NCI-H446 (cell line): ENCODE data around the gene ANKRD30A.
"Not testable (repeated sequence)": the region's sequence is repeated elsewhere in the genome, so short reads cannot be mapped to it uniquely, and the experiment has no call there.

Experiments used
- DNase-seq, 2 experiments: peaks; one replicate each; lab custom pipeline; 2025; lab: John Stamatoyannopoulos, UW

The ANKRD30A gene

DNA sequence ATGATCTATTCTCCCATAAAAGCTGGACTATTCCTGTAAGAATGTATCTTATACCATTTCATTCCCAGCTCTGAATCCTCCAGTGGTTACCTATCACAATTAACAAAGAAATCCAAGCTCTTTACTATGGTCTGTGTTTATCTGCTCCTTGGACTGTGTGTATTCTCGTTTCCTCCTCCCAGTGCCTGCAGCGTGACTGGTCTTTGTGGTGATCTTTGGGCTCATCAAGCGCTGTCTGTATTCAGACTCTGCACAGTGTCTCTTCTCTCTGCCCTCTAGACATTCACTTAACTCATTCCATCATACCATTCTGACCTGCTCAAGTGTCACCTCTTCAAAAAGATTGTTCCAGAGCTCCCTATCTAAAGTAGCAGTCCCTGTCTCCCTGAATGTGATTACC lies 130.4 kb downstream of the ANKRD30A start:
- not testable (repeated sequence) for DNase-seq

DNA sequence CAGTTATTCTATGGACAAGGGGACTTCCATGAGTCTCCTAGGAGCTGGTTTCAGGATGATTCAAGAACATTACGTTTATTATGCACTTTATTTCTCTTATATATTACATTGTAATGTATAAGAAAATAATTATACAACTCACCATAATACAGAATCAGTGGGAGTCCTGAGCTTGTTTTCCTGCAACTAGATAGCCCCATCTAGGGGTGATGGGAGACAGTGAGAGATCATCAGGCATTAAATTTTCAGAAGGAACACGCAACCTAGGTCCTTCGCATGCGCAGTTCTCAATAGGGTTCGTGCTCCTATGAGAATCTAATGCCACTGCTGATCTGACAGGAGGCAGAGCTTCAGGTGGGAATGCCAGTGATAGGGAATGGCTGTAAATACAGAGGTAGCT lies 137.9 kb downstream of the ANKRD30A start:
- DNase-seq = no peak

DNA sequence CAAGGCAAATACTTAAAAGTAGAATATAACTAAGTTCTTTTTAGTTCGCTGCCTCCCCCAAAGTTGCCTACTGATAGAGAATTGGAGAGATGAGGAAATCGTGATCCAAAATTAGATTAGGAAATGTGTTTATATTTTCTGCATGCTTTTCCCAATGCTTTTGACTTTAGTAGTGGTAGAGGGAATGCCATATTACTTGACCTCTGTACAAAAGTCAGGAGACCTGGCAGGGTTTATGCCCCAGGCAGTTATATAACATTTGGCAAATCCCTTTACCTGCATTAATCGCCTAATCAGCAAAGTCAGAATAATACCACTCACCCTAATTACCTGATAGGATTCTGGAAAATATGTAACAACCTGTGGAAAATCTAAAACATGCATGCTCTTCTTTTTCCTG lies 142.9 kb downstream of the ANKRD30A start:
- DNase-seq = no peak

DNA sequence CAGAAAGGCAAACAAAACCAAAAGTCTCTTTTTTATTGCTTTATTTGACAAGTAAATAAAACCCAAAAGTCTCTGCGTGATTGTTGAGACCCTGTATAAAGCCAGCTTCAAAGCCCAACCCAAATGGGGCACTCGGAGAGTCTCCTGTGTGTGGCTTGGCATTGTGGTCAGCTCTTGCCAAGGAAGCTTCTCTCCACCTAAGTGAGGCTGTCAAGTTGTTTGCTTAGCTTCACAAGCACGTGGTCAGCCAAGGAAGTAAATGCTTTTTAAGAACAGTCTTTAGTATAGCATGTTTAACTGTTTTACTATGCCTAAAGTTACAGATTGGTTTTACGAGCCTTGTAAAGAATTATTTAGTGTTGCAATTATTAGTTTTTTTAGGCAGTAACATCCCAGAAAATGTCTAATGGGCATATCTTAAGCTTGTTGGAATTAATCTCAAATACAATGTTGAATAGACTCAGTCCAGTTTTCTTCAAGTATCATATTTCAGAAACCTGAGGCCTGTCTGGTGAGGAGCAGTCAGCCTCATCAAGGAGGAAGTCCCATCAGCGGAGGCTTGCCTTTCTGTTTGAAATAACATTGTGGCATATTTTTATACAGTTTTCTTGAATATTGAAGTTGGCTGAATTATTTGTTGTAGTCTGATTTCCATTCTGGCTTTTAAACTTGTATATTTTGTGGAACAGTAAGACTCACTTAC lies 144.3 kb downstream of the ANKRD30A start:
- DNase-seq = no peak

DNA sequence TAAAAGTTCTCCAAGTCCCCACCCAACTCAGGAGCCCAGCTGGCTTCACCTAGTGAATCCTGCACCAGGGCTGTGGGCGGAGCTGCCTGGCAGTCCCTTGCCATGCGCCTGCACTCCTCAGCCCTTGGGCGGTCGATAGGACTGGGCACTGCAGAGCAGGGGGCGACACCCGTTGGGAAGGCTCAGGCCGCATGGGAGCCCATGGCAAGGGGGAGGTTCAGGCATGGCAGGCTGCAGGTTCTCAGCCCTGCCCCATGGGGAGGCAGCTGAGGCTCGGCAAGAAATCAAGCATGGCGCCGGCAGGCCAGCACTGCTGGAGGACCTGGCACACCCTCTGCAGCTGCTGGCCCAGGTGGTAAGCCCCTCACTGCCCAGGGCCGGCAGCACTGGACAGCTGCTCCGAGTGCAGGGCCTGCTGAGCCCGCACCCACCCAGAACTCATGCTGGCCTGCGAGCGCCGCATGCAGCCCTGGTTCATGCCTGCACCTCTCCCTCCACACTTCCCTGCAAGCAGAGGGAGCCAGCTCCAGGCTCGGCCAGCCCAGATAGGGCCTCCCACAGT lies 149.9 kb downstream of the ANKRD30A start:
- DNase-seq = no peak

DNA sequence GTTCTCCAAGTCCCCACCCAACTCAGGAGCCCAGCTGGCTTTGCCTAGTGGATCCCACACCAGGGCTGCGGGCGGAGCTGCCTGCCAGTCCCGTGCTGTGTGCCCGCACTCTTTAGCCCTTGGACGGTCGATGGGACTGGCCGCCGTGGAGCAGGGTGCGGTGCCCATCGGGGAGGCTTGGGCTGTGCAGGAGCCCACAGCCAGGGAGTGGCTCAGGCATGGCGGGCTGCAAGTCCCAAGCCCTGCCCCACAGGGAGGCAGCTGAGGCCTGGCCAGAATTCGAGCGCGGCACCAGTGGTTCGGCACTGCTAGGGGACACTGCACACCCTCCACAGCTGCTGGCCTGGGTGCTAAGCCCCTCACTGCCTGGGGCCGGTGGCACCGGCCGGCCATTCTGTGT lies 159.7 kb downstream of the ANKRD30A start:
- DNase-seq = no peak

DNA sequence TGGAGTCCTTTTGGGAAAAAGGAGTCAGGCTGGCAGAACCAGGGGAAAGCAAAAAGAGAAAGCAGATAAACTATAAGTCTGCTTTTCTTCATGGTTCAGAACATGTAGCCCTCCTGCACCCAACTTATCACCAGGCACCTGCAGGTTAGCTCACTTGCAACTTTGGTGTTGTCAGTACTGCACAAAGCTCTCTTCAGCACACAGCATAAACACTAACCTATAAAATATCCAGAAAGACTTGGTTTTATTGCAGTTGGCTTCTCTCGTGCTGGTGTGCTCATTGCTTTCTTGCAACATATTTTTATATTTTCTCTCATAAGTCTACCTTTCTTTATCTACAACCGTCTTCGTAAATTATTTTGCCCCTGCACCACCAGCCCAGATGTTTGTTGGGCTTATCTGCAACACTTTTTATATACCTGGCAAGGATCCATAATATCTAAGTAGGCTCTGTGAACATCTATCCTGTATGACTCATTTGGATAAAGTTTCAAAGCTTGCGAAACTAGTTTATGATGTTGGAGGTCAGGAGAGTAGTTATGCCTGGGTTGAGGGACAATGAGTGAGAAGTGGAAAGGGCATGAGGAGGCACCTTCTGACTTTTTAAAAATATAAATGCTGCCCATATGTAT lies 164.6 kb downstream of the ANKRD30A start:
- no peak for DNase-seq

DNA sequence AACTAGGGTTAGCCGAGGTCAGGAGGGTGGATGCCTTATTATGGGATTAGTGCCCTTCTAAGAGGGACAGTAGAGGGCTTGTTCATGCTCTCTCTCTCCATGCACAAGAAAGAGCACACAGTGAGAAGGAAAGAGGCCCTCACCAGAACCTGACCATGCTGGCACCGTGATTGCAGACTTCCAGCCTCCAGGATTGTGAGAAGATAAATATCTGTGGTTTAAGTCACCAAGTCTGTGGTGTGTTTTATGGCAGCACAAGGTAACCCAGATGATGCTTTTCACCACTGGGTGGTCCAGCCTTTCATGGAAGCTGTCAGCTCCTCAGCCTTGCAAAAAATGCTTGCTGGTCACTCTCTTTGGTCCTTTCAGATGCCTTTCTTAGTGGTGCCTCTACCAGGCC lies 175.9 kb downstream of the ANKRD30A start:
- no peak for DNase-seq

DNA sequence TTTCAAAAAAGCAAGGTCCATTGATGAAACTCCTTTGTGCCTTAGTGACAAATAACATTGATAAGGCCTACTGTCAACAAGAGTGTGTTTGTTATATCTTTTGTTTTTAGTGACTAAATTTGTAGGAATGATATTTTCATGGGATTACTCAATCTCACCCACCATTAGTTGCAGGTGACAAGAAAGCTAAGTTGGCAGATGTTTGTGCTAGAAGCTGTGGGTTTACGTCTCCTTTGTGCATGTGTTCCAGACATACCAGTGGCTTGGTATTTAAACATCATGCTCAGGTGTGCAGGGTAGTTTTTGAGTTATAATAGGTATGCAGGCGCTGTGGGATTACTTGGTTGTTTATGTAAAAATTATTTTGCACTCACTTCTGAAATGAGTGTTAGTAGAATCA lies 178.6 kb downstream of the ANKRD30A start:
- DNase-seq = no peak

DNA sequence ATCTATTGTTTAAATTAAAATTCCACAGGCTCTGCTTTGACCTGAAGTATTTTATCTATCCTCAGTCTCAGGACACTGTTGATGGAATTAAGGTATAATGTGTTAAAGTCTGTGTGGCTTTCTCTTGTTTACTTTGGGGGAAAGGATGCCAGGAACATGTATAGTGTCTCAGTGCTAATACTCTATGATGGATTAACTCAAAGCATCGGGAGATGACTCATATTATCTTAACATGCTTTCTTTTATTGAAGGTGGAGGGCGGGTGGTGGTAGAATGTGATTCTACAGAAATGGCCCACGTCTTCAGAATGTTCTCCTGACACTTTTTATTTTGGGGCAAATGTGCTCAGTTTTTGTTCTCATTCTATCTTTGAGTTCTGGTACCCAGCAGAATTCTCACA lies 189.0 kb downstream of the ANKRD30A start:
- no peak for DNase-seq

DNA sequence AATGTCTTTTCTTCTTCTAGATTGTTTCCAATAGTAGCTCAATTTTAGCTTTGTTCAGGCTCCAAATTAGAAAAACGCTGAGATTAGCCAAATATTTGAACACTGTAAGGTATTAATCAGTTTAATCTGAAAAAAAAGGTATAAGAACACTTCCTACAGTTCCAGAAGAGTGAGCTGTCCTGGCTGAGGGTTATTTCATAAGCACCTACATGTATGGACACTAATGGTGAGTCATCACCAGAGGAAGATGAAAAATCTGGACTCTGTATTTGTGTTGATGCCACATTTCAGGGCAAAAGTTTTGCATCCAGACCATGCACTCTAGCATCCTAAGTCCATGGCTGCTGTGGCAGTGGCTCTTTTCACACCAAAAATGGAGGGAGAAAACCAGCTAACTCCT lies 189.5 kb downstream of the ANKRD30A start:
- DNase-seq = no peak

DNA sequence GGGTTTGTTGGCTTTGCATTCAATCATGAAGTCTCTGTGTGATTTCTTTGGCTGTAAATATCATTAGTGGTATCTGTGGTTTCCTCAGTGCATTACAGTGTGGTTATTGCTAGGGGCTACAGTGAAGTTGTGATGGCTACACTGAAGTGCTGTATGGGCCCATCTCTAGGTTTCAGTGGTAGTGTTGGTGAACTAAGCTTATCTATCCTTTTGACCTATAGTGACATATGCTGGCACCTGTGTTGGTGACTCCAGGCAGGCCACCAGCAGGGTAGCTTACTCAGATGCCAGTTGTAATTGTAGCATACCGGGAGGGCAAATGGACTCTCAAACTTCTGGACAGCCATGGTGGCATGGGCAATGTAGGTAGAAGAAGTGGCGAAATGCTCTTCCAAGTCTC lies 219.0 kb downstream of the ANKRD30A start:
- DNase-seq = no peak

DNA sequence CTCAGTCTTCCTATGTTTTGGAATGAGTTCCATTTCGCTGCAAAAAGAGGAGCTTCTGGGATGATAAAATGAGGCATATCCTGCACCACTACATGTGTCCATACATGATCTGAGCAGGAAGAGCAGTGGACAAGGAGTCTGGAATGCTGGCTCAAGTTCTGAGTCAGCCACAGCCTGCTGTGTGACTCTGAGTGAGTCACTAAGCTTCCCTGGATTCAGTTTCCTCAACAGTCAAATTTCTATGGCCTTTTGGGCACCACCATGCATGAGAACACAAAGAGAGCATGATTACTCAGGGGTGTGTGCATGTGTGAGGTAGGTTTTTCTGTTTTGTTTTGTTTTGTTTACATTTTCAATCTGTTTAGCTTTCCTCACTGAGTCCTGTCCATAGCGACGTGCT lies 254.6 kb downstream of the ANKRD30A start:
- DNase-seq = no peak

DNA sequence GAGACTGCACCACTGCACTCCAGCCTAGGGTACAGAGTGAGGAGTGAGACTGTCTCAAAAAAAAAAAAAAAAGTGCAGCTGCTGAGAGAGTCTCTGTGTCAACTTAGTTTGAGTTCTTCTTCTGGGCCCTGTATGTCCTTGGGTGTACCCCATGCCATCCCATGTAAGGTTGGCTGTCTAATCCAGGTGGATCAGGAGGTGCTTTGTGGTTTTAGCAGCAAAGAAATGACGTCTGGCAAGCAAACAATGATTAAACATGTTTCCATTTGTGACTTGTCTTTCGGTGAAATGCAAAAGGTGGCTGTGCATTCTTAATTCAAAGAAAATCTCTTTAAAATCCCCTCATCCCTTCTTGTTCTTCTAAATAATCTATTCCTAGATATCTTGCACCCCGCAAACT lies 255.9 kb downstream of the ANKRD30A start:
- no peak for DNase-seq

DNA sequence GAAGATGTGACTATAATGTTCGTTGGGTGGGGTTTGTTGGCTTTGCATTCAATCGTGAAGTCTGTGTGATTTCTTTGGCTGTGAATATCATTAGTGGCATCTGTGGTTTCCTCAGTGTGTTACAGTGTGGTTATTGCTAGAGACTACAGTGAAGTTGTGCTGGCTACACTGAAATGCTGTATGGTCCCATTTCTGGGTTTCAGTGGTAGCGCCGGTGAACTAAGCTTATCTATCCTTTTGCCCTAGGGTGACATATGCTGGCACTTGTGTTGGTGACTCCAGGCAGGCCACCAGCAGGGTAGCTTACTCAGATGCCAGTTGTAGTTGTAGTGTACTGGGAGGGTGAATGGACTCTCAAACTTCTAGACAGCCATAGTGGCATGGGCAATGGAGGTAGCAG lies 259.5 kb downstream of the ANKRD30A start:
- DNase-seq = no peak

DNA sequence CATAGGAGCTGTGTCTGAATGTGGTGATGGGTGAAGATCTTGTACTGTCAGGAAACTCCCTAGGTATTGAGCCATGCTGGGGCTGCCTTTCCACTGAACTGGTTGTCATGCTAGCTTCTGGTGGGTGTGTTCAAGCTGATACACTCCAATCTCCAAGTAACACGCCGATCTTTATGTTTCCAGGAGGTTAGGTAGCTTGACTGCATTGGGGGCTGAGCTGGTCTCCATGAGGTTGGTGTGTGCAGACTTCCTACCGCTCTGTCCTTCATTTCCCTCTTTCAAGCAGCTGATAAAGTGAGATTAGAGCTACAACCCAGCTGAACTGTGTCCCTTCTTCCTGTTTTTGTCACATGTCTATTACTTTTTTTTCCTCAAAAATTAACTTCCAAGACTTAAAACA lies 265.5 kb downstream of the ANKRD30A start:
- no peak for DNase-seq

DNA sequence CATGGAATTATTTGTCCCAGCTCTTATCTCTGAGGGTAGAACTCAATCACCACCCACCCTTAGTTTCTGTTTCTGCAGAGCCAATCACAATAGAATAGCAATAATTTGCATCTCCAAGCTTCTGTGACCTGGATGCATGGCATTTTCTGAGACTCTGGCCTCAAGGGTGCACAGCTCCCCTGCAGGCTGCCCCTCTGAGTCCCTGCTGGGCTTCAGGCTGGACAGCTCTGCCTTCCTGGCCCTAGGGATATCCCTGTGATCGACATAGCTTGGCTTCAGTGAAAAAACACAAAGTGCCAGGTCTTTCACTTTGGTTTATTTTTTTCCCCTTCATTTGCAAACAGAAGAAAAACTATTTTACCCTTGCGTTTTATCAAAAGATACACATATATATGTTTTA lies 275.4 kb downstream of the ANKRD30A start:
- not testable (repeated sequence) for DNase-seq

DNA sequence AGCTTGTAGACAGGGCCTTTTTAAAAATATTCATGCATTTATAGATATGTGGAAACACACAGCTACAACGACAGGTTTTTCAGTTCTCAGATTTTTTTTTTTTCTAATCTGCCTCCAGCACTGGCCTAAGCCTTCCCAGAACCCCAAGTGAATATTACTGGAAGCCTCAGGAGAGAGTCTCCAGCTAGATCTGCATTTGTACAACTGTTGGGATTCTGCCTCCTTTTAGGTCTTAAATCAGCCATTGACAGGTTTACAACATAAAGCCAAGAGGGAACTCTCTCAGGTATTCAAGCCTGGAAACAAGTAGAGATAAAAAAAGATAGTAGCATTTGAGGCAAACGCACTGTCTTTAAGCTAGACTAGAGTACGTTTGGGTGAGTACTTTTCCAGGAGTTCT lies 275.8 kb downstream of the ANKRD30A start:
- no peak for DNase-seq

DNA sequence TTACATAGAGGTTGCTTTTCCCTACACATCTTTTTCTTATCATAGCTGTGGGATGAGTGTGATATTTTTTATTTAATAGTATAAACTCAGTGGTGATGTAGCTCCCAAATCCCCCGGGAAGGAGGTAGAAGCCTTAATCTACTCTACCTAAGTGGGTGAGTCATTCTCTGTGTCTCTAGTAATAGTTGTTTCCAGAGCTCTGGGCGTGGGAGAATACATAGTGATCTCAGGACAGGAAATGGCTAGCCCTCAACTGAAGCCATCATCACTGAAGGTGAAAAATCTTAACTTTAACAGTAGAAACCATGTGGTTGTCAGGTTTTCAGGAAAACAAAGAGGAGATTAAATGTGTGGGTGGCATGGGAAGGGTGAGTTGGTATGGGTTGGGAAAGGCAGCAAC lies 278.4 kb downstream of the ANKRD30A start:
- DNase-seq = no peak
